SIG-M5 (cell line): ENCODE measurements around the gene NDUFS2.
"Not testable (repeated sequence)": the region's sequence is repeated elsewhere in the genome, so short reads cannot be mapped to it uniquely, and the experiment has no call there.

Source experiments
- DNase-seq: peaks from one replicate; lab custom pipeline; 2025; lab: John Stamatoyannopoulos, UW

NDUFS2 gene

DNA sequence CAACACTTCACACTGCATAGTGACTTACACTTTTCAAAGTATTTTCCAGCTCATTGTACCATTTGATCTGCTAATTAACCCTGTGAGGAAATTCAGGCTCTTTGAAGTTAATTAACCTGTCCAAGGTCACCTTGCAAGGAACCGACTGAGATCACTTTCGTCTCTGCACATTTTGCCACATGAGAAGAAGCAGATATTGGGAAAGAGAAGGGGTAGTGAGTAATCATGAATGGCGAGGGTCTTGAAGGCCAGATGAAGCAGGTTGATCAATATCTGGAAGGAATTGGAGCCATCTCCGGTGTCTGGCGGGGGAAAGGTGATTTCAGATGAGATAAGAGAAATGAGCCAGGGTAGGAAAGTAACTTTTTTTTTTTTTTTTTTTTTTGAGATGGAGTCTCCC lies 17.8 kb downstream of the NDUFS2 start:
- no peak for DNase-seq

DNA sequence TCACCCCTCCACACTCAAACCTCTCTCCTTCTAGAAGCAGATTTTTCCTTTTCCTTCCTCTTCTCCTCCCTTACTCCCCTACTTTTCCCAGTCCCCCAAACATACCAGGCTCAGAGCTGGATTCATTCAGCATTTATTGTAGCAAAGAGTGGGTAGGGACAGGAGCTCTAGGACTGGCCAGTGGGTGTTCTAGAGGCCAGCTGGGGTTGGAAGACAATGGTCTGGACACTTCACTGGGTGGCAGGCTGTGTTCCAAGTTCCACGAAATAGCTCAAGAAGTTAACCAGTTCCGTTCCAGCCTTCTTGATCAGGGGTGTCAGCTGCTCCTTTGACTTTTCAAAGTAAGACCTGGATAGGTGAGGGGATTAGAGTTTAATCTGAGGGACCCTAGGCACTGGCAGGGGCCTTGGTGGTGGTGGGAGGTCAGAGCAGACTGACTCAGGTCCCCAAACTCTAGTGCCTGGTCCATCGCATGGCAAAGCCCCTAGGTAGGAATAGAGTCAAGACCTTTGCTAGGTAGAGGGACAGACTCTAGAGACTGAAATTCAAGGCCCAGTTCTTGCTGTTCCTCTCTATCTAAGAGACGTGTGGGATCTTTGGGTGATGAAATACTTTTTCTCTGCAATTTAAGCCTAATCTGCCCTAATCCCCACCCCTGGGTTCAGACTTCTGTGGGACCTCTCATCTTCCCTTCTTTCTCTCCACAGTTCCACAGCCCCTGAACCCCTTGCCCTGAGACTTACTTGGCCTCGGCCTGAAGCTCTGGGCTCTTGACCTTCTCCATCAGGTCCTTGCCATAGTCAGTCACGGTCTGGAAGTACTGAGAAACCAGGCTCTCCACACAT lies 20.2 kb downstream of the NDUFS2 start:
- DNase-seq: no peak

DNA sequence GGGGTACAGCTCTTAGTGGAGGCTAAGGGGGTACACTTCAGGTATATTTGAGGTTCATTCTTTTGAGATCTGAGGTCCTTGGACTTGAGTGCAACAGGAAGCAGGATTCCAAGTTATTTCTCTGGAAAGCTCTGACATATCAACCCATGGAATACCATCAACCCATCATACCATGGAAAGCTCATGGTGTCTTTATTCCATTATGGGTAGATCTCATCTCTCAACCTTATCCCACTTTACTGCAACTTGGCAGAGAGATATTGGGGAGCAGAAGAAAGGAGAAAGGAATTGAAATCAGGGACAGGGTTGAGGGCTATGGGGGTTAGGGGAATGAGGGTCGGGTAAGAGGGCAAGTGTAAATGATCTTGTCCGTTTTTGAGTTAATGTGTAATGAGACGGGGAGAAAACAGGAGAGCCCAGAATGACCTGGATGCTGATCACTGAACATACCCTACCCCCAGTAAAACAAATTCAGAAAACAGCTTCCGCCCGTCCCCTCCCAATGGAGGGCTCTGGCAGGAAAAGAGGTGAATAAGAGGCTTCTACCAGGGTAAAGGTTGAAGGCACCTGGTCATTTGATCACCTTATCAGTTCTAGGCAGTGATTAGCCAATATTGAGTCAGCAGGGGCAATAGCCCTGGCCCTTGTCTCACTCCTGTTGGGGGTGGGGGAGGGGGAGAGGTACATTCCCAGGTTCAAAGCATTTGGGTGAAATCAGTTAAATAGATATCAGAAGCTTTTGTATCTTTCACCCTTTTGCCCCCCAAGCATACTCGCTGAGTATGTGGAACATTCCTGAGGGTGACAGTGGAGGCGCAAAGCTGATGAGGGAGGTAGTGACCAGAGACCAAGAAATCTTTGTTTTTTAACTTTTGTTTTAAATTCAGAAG lies 21.9 kb downstream of the NDUFS2 start:
- no peak for DNase-seq

DNA sequence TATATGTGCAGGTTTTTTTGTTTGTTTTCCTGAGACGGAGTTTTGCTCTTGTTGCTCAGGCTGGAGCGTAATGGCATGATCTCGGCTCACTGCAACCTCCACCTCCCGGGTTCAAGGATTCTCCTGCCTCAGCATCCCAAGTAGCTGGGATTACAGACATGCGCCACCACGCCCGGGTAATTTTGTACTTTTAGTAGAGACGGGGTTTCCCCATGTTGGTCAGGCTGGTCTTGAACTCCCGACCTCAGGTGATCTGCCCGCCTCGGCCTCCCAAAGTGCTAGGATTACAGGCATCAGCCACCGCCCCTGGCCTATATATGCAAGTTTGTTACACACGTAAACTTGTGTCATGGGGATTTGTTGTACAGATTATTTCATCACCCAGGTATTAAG lies 22.5 kb downstream of the NDUFS2 start:
- DNase-seq: not testable (repeated sequence)

DNA sequence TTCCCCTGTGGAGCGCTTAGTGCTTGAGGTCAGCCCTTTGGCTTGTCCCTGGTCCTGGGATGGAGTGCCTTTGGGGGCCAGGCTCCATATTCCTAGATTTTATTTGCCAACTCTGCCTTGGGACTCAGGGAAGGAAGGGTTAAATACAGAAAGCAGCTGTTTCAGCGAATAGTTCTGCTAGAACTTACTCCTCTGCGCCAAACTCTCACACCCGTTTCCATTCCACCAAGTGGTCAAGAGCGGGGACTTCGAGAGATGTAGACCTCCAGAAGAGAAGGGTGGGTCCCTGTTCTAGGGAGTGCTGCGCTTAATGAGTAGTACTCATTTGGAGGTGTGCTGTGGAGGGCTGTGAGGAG lies 23.0 kb downstream of the NDUFS2 start:
- no peak for DNase-seq

DNA sequence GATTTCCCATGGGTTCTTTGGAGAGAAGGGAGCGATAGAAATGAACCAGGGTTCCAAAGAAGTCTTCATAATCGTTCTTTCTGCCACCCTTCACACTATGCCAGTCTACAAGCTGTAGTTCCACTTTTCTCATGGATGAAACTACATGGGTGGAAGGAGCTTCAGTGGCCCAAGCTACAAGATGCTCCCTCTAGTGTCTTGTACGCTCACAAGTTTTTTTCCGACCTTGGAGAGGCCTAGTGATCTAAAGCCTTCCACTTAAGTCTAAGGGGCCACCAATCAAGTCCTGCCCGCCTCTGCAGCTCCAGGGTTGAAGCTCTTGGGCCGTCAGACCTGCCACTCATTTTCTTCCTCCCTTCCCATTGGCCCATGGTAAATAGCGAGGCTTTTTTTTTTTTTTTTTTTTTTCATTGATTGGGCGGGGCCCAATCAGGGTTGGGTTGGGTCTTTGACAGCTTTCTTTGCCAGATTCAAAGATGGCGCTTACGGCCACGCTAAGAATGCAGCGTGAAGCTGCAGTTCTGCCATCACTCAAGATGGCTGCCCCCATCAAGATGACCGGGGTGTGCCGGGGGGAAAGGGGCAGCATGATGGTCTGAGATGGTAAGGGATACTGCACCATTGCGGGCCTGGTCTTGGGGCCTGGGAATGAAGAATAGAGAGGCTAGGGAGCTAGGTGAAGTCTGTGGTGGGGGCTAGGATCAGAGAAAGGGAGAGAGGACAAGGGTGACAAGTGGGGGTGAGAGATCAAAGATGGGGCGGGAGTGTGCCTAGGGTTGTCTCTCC lies 23.6 kb downstream of the NDUFS2 start, which contains the start of gene TOMM40L:
TSS of gene TOMM40L (plus strand) at position 527 of the 786 bp plus-strand sequence. CDS start 430 bp downstream, outside the sequence.
- DNase-seq: peak; percentile 100

DNA sequence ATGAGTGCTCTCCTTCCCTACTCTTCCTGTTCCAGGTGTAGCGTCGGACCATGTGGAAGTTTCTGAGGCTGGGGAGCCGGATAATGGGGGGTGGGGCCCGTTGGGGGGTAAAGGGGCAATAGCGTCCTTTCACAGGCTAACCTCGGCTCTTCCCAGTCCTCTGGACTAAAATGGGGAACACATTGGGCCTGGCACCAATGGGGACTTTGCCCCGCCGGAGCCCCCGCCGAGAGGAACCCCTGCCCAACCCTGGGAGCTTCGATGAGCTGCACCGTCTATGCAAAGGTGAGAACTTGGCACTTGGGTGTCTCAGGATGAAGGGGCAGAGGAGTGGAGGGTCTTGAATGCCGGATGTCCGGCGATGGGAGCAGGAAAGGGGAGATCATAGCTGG lies 24.1 kb downstream of the NDUFS2 start:
- no peak for DNase-seq

DNA sequence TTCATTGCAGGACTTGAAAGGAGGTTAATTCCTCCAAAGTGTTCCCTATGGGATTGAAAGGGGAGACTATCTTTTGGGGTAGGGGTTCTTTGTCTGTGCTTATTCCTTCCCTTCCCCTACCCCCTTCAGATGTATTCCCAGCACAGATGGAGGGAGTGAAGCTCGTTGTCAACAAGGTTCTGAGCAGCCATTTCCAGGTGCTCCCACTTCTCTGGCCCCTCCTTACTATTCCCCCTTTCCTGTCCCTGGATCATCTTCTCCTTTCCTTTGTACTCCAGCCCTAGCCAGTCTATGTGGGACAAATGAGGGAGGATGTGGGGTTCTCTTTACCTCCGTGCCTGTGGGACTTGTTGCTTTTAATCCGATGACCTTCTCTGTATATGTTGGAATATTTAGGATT lies 24.6 kb downstream of the NDUFS2 start:
- DNase-seq: no peak

DNA sequence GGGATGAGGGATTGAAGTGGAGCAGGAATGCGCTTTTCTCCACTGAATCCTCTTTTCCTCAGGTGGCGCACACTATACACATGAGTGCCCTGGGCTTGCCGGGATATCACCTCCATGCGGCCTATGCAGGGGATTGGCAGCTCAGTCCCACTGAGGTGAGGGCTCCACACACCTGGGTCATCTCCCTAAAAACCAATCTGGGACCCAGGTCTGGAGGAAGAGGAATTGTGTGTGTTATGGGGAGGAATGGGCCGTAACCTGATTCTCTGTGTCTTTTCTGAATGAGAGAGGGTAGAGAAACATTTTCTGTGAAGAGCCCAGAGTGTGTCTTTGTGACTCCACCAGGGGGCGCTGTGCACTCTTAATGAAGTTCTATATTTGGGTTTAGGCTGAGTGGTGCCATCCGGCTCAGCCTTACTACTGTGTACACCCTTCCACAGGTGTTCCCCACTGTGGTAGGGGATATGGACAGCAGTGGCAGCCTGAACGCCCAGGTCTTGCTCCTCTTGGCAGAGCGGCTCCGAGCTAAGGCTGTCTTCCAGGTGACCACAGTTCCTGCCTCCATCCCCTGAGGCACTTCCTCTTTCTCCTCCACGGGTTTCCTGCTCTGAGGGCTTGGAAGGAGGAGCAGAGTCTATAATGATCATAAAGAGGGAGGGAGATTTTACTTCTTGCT lies 25.2 kb downstream of the NDUFS2 start:
- DNase-seq: peak; percentile 29

DNA sequence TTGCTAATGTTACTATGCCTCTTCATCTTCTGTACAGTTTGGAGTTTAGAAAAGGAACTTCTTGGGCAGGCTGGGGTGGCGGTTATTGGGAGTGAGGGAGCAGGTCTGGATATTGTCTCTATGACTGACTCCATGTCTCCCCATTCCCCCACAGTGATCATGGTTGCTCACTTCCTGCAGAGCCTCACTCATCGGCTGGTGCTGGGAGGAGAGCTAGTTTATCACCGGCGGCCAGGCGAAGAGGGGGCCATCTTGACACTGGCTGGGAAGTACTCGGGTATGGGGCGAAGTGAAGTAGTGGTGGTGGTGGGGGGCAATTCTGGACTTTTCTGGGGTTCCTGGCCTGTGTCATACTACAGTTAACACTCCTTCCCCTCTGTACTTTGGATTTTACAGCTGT lies 25.9 kb downstream of the NDUFS2 start:
- no peak for DNase-seq

DNA sequence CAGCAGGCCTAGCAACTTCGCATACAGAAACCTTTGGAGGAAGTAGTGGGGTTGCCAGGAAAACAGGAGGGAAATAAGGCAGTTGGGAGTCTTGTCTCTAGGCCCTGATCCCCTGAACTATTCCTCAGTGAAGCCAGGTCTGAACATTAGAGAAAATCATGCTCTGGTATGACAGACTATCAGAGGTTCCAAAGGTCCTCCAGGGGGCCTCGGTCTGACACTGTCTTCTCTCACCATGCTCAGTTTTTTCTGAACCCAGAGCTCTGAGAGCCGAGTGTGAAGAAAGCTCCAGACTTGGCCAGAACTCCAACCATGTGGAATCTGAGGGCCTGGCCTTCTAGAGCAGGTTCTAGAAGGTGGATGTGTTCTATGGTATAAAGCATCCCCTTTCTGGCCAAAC lies 27.7 kb downstream of the NDUFS2 start:
- DNase-seq: no peak

DNA sequence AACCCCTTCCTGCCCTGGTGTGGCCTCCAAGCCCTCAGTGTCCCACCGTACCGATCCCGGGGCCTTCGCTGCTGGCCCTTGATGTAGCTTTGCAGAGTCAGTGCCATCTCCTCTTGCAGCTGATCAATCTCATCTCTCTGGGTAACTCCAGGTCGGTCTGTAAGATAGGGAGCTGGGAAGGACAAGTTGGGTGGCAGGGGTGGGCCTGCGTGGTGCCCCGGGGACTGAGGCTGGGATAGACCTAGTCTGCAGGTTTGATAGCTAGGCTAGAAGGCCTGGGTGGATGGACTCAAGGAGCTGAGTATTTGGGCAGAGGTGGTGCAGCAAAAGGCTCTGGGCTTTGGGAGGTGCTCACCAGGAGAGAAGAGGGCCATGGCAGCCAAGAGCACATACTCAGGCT lies 28.6 kb downstream of the NDUFS2 start:
- no peak for DNase-seq

DNA sequence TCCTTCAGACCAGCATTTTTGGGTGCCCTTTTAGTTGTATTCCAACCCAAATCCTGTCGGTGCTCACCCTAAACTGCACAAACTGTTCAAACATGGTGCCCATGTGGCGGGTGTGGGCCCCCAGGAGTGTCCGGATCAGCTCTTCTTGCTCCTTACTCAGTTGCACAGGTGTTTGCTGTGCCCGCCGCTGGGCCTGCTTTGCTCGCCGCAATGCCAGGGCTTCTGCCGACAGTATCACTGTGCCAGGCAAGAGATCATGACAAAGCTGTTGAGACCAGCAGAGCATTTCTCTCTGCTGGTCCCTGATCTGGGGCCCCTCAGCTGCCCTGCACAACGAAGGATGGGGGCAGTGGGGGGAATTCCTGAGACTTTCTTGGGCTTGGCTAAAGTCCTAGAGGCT lies 30.9 kb downstream of the NDUFS2 start:
- DNase-seq: no peak

DNA sequence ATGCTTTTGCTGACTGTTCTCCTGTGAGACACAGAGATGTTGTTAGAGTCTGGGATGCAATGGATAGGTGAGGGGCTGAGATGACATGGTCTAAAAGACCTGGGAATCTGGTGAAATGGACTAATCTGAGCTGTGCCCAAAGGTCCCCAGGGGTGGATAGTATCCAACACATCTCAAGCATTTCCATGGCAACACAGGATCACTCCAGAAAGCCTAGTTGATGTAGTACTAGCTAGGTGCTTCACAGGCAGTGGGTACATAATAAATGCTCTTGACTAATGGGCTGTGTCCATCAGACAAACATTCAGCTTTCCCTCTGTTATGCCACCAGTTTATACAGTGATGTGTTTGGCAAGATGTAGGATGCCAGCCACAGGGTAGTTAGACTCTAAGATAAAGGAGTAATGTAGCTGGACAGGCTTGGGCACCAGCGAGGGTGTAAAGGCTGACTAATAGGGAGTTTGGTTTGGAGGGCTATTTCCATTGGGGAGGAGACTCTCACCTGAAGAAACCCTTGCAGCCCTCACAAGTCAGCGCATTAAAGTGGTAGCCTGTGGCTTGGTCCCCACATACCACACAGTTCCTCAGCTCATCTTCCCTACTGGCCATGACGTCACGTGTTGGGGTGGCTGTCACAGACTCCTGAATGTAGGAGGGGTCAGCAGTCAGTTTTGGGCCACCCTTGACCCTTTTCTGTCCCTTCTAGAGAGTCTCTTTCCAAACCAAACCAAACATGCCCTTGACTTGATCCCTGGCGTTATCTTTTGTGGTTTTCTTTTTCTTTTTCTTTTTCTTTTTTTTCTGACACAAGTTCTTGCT lies 34.0 kb downstream of the NDUFS2 start:
- no peak for DNase-seq

DNA sequence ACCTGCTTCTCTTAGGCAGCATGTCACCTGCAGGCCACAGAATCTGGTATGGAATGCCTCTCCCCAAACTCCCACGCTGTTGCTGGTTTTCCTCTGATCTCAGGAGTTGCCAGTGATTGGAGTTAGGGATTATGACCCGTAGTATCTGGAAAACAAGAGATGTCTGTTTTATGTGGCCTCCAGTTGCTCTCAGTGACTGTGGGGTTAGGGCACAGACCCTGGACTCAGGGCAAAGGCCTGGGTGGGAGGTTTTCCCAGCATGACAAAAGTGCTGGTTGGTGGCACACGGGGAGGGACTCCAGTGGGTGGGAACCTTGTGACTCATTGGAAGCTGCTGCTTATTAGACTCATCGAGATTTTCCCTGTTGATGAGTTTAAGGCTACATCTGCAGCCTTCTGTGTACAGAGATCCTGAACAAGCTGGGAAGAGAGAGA lies 35.9 kb downstream of the NDUFS2 start, which contains the start of gene NR1I3:
TSS of gene NR1I3 (minus strand) at position 165 of the 435 bp plus-strand sequence. CDS start 1,638 bp downstream, outside the sequence.
- no peak for DNase-seq

DNA sequence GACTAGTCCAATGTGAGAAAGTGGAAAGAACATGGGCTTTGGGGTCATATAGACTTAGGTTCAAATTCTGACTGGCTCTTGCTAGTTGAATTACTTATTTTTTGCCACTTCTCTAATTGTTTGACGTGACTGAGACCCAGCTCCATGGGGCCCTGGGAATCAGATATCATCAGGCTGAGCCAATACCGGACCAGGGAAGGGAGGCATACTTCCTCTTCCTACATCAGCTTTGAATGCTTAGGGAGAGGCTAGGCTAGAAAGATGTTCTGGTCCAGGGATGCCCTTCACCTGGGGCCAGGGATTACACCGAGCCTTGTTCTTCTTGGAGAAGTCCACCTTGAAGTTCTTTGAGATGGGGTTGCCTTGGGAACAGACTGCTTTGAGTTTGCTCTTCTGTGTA lies 39.5 kb downstream of the NDUFS2 start:
- no peak for DNase-seq

DNA sequence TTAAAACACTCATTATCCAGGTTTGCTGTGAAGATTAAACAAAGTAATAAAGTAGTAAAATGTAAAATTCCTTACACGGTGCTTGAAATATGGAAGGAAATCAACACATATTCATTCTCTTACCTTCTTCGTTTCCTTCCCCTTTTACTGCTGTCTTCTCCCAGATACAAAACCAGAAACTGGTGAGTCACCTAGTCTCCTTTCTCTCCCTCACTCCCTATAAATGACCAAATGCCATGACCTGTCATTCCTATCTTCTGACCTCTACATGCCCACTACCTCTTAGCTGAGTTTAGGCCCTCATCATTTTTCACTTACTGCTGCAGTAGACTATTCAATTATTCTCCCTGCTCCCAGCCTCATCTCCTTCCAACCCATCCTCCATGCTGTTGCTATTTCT lies 40.1 kb downstream of the NDUFS2 start:
- no peak for DNase-seq

DNA sequence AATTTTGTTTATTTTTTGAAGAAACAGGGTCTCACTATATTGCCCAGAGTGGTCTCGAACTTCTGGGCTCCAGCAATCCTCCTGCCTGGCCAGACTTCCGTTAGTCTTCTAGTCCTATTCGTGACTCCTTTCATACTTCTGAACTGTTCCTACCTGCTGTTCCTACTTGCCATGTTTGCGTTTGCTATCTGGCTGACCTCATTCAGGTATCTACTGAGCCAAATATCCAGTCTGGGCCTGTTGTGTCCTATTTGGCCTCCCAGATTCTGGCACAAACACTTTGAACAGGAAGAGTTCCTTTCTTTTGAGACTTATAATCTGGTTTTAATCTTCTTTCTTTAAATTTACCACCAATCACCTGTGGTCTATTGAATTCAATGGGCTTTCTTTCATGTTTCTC lies 42.7 kb downstream of the NDUFS2 start:
- DNase-seq: no peak

DNA sequence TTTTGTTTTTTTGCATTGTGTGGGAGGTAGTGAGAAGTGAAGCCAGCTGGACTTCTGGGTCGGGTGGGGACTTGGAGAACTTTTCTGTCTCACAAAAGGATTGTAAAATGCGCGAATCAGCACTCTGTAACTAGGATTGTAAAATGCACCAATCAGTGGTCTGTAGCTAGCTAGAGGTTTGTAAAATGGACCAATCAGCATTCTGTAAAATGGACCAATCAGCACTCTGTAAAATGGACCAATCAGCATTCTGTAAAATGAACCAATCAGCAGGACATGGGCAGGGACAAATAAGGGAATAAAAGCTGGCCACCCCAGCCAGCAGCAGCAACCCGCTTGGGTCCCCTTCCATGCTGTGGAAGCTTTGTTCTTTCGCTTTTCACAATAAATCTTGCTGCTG lies 47.9 kb downstream of the NDUFS2 start:
- not testable (repeated sequence) for DNase-seq

DNA sequence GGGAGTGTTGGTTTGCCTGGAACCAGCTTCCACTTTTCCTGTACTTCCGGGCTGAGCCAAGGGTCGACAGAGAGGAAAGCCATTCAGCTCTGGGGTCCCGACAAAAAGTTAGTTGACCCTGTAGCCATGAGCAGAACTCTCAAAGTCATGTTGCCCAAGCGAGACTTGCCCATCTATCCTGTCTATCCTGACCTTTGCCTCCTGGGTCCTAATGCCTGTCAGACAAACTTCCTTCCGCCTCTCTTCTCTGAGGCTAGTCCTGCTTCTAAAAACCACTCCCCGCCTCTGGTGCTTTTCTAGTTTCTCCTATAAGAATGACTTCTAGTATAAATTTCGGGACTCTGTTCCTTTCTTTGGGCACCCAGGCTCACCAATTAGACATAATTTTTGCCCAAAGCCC lies 48.7 kb downstream of the NDUFS2 start:
- no peak for DNase-seq

DNA sequence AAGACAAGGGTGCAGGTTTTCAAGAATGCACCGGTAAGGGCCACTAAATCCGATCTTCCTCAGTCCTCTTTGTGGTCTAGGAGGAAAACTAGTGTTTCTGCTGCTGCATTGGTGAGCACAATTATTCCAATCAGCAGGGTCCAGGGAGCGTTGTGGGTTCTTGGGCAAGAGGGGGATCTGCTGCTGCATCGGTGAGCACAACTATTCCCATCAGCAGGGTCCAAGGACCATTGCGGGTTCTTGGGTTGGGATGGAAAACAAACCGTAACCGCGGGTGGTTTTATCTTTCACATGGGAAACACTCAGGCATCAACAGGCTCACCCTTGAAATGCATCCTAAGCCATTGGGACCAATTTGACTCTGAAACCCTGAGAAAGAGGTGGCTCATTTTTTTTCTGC lies 49.4 kb downstream of the NDUFS2 start:
- no peak for DNase-seq
